Medulla oblongata (tissue), 1 donor: ENCODE data around the gene ROBO3.

Experiments used
- DNase-seq: peaks from one replicate; pipeline ENCODE4 v3.0.0-alpha.2; 2015; ENCODE audit errors: extremely low spot score

ROBO3 gene

DNA sequence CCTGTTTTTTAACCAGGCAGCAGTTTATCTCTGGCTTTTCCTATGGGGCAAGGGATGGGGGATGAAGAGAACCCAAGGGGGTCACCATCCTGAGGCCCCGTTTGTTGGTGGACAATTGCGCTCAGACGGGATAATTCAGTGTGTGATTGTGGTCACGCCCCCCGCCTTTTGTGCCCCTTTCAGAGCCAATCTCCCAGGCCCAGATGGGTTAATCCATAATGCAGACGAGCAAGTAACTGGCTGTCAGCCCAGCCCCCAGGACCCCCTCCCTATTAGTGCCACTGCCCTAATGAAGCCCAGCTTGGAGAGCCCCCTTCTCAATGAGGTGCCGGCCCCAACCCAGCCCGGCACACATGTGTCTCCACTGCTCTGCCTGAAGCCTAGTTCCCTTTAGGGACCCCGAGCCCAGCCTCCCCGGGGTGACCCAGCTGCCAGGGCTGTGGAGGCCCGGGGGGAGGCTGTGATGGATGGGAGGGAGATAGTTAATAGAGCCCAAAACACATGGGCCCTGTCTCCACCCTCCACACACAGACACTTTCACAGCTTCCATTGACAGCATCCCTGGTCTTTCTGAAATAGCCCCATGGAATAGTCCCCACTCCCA is 19.1 kb upstream of the ROBO3 start:
- no peak for DNase-seq

DNA sequence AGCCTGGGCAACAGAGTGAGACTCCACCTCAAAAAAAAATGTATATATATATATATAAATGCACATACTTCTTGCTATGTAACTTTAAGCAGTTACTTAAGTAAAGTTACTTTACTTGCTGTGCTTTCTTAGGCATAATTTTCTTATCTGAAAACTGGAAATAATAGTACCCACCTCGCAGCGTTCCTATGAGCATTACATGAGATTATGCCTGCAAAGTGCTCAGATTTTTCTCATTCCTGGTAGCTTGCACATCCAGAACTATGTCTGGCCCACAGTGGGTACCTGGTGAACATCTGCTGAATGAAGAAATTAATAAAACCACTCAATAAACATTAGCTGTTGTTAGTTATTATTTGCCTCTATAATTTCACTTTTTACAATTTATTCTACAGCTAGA is 6.1 kb upstream of the ROBO3 start:
- DNase-seq, result no peak

- DNase-seq, result no peak
Observed at GRCh38 chr11:124861670-124862069, 3.6 kb upstream of the ROBO3 start.

- DNase-seq, result peak; percentile 69
Observed at GRCh38 chr11:124863137-124863825, 2.0 kb upstream of the ROBO3 start.

GRCh38 chr11:124863826-124864165 is 1.4 kb upstream of the ROBO3 start:
- no peak for DNase-seq

DNA sequence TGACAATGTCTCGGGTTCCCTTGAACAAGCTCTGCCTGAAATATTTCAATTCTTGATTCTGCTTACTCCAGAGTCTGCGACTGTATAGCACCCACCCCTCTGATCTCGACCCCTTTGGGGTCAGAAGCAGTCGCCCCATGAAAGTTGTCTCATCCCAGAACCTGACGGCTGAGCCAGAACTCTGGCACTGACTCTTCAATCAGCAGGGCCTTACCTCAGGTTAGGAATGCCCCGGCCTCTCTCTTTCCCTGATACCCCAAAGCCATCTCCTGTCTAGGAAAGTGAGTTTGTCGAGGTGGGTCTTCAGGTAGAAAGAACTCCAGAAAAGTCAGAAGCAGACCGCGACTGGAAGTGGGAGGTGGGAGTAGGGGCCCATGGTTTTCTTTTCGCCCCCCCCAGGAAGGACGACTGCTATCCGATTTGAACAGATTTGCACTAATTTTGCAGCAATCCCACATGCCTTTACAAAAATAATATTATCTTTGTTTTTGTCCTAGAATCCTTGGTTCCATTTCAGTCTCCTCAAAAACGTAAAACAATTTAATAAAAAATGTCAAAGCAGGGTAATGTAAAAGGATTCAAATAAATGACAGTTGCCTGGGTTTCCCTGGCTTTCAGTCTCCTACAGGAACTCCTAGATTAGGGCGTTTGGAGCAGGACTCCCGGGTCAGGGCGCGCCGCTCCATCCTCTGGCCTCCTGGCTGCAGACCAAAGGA is 898 bp upstream of the ROBO3 start:
- DNase-seq, result no peak

DNA sequence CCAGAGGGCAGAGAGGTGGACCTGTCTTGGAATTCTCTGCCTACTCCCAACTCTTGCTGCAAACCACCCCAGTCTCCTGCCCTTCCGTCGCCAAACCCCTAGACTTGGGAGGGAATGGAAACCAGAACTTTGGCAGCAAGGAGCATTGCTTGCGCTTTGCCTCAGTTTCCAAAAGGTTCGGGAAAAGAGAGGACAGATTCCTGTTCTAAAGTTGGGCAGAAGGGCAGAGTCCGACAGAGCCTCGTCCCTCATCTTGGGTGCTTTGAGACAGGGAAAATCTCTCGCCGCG is 396 bp upstream of the ROBO3 start:
- no peak for DNase-seq

DNA sequence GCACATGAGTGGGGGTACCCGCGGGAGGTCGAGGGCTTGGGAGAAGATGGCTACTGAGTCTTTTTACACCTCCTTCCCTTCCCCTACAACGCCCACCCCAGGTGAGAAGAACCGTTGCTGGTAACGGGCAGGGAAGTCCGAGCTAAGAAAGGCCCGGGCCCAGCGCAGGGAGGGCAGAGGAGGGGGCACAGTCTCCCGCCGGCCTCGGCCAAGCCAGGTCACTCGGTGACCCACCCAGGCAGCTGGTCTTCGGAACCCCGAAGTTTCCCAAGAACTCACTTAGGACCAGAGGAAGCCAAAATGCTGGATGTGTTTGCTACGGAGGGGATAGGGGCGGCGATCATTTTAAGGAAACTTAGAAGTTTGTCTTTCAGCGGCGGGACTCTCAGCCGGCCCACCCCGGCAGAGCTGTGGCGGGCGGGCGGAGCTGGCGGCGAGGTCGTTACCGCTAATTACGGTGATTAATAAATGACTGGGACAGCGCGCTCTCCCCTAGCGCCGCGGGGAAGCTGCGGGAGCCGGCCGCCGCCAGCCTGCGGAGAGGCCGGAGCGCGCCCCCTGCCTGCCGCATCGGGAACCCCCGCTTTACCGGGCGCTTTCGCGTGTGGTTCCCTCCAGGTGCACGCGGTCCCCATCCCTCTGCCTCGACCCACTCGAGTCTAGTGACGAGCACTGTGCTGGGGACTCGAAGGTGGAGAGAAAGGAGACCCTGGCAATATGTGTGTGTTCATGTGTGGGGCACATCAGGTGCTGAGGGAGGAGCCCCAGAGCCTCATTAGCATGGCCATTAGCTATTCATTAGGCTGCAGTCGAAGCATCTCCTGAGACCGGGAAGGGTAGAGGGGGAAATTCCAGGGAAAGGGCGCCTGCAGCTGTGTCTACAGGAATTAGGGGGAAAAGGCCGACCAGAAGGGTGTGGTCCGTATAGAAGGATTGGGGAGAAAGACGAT is 945 bp downstream of the ROBO3 start:
- DNase-seq, result no peak

- peak; percentile 31 for DNase-seq
Observed at GRCh38 chr11:124867700-124868099, 2.5 kb downstream of the ROBO3 start.

- DNase-seq, result no peak
Observed at GRCh38 chr11:124868331-124869274, 3.4 kb downstream of the ROBO3 start.

DNA sequence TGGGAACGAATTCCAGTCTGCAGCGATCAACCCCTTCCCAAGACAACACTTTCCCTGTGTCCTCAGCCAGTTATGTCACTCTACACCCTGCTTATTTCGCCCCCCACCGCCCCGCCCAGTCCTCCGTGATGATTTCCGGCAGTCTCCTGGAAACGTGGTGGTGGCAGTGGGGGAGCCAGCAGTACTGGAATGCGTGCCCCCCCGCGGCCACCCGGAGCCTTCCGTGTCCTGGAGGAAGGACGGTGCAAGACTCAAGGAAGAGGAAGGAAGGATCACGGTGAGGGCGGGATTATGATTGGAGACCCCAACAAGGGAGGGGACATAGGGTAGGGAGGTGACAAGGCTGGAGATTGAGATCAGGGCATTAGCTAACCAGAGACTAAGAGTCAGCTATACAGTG is 4.1 kb downstream of the ROBO3 start:
- DNase-seq, result no peak

GRCh38 chr11:124869856-124870387 is 4.7 kb downstream of the ROBO3 start:
- no peak for DNase-seq

DNA sequence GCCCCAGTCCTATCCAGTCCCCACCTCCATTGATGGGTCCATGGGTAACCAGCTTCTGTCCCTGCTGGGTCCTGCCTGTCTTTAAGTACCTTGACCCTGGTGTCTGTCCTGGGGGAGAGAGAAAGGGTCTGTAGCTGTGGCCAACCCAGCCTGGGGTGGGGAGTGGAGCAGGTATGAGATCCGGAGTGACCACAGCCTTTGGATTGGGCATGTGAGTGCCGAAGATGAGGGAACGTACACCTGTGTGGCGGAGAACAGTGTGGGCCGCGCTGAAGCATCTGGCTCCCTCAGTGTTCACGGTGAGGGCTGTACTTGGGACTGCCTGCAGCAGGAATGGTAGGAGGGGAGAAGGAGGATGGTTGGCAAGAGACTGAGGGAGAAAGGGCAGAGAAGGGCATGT is 5.2 kb downstream of the ROBO3 start:
- no peak for DNase-seq

GRCh38 chr11:124872280-124872679 is 7.0 kb downstream of the ROBO3 start:
- no peak for DNase-seq

DNA sequence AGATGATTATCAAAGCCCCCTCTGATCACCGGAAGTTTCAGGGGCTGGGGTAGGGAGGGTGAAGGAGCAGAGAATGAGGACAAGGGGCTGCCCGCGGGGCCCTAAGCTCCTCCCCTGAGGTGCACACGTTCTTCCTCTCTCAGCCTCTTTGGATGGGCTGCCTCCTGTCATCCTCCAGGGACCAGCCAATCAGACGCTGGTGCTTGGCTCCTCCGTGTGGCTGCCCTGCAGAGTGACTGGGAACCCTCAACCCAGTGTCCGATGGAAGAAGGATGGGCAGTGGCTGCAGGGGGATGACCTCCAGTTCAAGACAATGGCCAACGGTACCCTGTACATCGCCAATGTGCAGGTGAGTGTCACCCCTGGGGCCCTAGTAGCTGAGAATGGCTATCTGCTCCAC is 7.5 kb downstream of the ROBO3 start:
- DNase-seq, result no peak

GRCh38 chr11:124873951-124874350 is 8.7 kb downstream of the ROBO3 start:
- DNase-seq, result no peak

GRCh38 chr11:124874571-124875255 is 9.5 kb downstream of the ROBO3 start:
- no peak for DNase-seq

DNA sequence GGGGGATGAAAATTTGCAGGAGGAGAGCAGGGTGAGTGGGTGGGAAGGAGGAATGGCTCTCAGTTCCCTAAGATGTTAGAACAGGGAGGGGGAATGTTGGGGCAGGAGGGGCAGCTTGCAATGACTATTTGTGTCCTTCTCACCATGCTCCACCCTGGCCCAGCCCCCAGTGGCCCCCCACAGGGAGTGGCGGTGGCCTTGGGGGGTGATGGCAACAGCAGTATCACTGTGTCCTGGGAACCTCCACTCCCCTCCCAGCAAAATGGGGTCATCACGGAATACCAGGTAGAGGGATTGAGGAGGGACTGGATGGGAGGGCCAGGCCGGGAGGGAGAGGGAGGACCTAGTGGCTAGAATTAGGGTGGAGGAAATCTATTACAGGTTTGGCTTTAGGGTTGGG is 10.2 kb downstream of the ROBO3 start:
- no peak for DNase-seq

GRCh38 chr11:124875943-124876817 is 10.9 kb downstream of the ROBO3 start:
- peak; percentile 92 for DNase-seq
